ENCODE data around the gene HSPB3.
"Not testable (repeated sequence)": the region's sequence is repeated elsewhere in the genome, so short reads cannot be mapped to it uniquely, and the experiment has no call there.

Gene HSPB3

DNA sequence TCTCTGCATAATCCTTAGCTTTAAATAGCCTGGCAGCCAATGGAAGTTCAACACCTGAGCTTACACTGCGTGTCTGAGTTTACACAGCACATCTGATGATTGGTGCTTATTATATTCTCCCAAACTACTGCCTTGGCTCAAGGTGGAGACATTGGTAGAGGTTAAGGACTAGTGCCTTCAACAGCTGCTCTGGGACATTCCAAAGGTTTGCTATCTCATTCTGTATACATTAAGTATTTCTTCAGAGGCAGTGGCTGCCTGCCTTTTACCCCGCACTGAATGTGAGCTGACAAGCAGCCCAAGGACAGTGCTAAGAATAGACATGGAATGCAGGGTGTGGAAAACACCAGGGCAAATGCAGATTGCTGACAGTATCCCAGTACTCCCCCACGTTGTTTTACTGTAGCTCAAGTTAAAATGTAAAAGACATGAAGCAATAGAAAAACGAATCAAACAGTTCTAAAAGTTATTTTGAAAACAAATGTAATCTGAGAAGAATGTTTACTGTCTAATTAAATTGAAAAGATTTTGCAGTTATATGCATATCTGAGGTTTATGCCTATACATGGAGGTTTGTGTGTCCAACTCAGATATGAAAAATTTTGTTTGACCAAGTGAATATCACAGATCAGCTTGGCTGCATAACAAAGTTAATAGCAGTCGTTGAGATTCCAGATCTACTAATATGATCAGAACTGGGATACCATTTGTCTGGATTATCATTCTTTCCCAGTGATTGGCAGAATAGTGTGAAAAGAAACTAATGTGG is 1.8 kb downstream of the HSPB3 start:
- DNase-seq = no peak

DNA sequence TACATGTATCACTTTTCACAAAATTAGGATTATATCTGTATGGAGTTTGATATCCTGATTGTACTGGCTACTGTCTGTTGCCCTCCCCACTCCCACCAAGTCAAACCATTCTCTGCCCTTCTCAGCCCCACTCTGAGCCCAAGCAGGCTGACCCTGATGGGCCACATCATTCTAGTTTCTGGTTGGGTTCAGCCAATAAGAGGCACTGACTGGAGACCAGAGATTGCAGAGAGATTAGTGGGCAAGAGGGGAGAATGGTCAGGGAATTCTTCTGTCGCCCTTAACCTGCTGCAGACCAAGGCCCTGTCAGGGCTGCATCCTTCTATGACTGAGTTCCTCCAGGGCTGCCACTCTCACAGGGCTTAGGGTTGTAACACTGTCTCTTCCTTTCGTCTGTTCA is 2.7 kb downstream of the HSPB3 start:
- no peak for DNase-seq

DNA sequence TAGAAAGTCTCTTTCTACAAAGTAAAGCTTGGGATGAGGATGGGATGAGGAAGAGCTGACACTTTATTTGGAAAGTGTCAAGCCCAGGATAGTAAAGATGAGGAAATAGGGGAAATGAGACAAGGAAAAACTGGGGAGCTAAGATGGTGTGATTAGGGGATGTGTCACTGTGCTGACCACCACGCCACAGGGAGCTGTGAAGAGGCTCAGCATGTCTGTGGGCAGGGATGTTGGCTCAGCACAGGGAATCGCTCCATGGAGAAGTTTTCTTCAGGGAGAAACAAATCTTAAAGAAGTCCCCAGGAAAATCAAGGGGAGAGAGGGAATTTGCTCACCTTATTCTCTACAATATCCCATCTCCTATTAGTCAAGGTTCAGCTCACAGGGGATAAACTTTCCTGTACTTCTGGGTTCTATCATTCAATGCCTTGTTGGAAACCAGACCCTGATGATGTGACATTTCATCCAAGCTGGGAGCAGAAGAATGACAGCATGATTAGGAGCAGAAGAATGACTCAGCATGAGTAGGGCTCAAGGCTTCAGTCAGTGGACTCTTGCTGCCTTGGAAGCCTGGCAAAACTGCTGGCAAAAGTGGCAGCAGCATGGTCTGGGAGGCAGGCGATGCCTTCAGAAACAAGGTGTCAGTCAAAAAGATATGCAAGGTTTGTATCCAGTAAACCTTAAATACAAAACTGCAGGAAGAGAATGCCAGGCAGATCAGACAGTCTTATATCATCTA is 4.9 kb downstream of the HSPB3 start:
- no peak for DNase-seq

DNA sequence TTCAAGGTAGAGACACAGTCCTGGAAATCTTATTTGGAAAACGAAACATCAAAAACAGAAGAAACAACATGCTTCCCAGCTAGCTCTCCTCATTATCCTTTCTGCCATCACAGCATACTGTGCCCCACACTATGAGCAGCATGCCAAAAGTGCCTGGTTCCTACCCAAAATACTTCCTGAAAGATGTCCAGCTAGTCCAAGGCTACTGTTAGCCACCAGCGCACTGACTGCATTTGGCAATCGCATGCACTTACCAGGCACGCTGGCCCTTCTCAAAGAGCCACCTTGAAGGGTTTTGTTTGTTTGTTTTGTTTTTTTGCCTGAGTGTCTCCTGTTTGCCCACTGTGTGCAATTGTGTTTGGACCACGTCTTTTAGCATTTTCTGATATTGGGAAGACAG is 6.8 kb downstream of the HSPB3 start:
- no peak for DNase-seq

DNA sequence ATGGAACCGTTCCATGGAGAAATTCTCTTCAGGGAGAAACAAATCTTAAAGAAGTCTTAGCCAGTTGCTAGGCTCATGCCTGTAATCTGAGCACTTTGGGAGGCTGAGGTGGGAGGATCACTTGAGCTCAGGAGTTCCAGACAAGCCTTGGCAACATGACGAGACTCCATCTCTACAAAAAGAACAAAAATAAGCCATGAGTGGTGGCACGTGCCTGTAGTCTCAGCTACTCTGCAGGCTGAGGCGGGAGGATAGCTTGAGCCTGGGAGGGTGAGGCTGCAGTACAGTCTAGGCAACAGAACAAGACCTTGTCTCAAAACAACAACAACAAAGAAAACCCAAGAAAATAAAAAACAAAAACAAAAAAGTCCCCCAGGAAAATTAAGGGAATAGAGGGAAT is 8.2 kb downstream of the HSPB3 start:
- no peak for DNase-seq

DNA sequence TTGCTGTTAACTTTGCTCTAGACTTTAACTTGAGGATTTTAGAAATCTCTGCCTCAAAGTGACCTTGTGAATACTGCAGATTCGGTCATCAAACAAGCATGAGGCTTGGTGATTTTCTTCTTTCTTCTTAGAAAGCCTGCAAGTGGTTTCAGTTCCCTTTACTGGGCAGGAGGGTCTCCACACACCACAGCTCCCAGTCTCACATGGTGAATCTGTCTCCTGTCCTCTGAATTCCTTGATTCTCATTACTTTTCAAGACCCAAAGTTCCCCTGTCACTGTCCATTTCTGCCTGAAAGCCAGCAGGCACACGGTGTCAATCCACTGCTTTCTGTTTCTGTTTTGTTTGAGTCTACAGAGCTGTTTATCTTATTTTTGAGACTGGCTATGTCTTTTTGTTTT is 14.1 kb downstream of the HSPB3 start:
- DNase-seq = no peak

DNA sequence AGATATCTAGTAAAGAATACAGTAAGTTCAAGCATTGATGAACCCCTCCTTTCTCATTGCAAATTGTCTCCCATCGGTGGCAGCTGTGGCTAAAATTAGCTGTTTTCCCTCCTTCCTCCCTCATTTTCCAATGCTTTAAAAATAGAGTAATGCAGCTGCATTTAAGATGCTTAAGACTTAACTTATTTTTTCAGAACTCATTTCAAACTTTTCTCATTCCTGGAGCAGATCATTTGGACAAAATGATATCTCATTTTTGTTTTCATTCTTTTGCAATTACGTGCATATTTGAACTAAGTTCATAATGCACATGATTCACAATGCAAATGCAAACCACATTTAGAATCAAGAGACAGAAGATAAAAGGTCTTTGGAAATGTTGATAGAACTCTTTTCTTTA is 14.6 kb downstream of the HSPB3 start:
- no peak for DNase-seq

DNA sequence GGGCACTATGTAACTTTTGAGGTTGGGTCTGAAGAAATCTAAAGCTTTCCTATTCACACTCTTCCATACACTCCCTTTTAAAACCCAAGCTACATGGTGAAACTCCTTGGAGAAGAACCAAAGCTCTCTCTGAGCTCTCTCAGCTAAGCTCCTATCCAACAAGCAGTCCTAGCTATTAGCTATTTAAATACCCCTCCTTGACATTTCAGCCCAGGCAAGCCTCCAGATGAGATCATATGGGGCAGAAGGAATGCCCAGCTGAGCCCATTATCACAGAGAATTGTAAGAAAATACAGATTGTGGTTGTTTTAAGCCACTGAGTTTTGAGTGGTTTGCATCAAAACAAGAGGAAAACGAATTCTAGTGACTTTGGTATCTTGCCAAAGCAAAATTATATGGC is 15.2 kb downstream of the HSPB3 start:
- no peak for DNase-seq

DNA sequence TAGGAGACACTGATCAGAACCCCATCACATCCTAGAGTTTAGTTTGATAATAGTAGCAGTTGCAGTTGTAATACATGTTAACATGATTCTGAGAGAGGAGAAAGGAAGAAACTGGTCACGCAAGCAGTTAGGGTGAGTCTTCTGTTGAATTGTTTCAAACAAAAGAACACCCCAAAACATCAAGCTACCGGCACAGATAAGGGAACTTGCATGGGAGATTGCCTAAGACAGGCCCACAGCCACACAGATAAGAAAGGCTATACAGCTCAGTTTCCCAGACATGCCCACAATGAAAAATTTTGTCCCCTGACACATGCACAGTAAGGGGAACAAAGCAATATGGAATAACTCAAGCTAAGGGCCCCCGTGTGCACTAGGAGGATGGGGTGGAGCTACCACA is 15.9 kb downstream of the HSPB3 start:
- no peak for DNase-seq

DNA sequence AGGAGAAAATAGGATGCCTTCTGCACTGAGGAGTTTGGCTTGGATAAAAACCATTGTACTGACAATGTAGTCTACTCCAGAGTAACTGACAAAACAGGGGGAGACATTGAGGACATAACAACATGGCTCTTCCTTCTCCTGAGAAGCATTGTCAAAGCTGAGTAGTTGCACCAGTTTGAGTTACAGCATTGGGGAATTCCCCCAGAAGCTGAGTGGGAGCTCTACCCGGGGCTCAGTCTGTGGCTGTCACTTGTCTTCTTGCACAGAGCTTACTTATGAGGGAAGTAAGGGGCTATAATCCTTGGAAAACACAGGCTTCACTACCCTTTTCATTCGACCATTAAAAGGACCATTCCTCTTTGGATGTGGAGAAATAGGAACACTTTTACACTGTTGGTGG is 21.2 kb downstream of the HSPB3 start:
- no peak for DNase-seq

DNA sequence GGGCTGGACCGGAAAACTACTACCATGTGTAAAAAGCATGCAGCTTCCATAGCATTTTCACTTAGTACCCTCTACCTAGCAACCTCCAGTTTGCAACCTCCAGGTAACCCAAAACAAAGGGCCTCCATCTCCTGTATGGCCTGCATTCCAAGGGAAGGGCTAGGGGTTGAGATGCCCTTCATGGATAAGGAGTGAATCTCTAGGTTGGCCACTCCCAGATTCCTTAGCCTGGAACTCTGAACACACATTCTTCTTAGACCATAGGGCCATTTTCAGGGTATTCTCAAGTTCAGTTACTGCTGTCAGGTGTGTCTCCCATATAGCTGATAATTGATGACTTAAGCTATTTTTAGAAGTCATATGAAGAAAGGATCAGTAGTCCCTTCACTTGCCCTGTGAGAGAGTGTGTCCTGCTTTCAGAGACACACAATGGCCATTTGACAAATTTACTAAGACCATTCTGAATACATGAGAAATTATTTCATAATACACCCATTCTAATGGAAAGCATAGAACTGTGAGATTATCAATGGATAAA is 22.5 kb downstream of the HSPB3 start:
- DNase-seq = no peak

DNA sequence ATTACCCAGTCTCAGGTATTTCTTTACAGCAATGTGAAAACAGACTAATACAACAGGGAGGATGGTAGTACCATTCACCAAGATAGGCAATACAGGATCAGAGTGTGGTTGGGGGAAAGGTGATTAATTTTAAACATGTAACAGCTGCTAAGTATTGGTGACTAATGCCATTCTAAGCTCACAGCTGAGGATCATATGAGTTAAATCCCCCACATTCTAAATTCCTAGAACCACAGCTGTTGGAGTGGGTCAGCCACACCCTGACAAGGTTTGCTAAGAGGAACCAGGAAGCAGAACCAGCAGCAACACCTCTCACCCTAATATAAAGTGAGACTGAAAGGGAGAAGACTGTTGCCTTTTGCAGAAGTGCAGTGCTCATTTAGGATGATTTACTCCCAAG is 24.8 kb downstream of the HSPB3 start:
- DNase-seq = no peak

DNA sequence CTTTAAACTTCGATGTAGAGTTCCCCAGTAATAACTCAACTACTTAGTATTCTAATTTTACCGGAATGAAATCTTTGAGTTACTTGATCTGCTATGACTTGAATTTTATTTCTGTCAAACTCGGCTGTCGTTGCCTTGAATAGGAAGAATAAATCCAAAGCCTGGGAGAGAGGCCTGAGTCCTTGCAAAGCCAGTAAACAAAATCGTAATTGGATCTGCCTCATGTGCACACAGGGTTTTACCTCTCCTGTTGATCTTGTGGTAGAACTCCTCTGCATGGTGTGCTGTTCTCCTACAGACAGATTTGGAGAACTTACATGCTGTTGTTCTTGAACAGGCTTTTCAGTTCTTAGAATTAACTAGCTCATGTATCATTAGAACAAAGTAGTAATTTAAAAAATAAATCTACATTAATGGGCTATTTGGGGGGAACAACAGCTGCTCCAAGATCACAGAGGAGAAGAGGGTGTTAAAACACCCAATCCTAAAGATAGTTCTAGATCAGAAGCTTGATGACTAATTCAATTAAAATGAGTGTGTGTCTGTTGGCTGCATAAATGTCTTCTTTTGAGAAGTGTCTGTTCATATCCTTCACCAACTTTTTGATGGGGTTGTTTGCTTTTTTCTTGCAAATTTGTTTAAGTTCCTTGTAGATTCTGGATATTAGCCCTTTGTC is 28.9 kb downstream of the HSPB3 start:
- DNase-seq = no peak

DNA sequence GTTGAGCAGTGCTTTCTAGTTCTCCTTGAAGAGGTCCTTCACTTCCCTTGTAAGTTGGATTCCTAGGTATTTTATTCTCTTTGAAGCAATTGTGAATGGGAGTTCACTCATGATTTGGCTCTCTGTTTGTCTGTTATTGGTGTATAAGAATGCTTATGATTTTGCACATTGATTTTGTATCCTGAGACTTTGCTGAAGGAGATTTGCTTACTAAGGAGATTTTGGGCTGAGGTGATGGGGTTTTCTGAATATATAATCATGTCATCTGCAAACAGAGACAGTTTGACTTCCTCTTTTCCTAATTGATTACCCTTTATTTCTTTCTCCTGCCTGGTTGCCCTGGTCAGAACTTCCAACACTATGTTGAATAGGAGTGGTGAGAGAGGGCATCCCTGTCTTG is 30.2 kb downstream of the HSPB3 start:
- DNase-seq = not testable (repeated sequence)

DNA sequence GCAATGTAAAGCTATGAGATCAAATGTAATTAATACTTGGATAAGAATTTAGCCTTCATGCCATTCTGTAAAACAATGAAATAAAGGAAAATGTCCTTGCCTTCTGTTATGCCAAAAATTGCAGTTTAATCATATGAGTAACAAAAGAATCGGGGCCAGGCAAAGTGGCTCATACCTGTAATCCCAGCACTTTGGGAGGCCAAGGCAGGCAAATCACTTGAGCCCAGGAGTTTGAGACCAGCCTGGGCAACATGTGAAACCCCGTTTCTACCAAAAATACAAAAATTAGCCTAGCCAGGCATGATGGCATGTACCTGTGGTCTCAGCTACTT is 34.1 kb downstream of the HSPB3 start:
- DNase-seq = not testable (repeated sequence)

DNA sequence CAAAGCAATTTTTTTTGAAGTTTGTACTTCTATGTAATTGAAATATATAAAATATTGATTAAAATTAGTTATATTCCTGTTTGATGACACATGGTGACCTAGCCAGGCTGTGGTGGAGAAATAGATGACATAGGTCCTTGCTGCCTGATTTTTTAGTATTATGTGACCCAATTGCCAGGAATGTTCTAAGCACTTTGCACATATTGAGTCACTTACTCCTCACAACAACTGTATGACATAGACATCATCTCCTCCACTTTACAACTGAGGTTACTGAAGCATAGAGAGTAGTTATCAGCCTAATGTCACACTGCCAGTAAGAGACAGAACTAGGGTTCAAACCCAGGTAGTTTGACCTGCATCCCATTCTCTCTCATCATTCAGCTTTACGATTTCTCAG is 35.8 kb downstream of the HSPB3 start:
- no peak for DNase-seq

DNA sequence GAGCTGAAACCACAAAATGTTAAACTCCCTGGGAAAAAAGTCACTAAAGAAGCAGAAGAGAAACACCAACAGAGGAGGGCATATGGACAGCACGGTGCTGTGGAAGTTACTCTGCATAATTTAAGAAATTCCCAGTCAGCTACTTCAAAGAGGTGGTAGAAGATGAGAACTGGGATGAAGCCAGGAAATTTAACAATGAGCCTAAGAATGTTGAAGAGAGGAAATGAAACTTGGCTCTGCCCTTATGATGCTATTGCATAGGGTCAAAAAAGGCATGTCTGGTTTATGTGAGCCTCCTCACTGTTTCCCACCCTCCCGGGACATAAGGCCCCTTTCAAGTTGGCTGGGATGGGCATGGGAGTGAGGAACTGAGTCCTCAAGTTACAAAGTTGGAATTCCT is 36.7 kb downstream of the HSPB3 start:
- no peak for DNase-seq

DNA sequence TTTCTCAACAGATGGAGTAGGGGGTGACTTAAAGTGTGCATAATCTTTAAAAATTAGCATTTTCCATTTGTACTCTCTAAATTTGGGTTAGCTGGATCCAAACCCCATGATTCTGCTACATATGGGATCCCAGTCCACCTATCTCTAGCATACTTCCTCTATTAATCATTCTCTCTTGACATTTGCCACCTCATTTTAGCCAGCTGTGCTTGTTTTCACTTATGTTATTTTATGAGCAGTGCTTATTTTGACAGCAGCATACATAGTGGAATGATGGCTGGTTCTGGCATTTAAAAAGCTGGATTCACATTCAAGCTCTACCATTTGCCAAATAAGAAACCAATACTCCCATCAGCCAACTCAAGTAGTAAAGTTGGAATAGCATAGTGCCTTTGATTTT is 39.5 kb downstream of the HSPB3 start:
- DNase-seq = no peak

Measured in GDM1 (cell line).